NCI-H226 (cell line): ENCODE measurements around the gene SHANK1.
"Not testable (repeated sequence)": the region's sequence is repeated elsewhere in the genome, so short reads cannot be mapped to it uniquely, and the experiment has no call there.

ENCODE experiments used
- DNase-seq: peaks from one replicate; pipeline ENCODE4 v3.0.0-alpha.2; 2015

Gene SHANK1

GRCh38 chr19:50719566-50719965 lies at the start of gene SHANK1:
SHANK1 (minus strand) TSS chr19:50719802; CDS start chr19:50716919, 2,883 bp downstream.
- DNase-seq, result no peak

GRCh38 chr19:50768277-50768676 lies 48.7 kb upstream of the SHANK1 start:
- DNase-seq, result no peak

GRCh38 chr19:50767263-50767662 lies 47.7 kb upstream of the SHANK1 start:
- DNase-seq, result peak; percentile 41

GRCh38 chr19:50766746-50767145 lies 47.1 kb upstream of the SHANK1 start:
- not testable (repeated sequence) for DNase-seq

- no peak for DNase-seq
Measured at GRCh38 chr19:50764409-50764808, 44.8 kb upstream of the SHANK1 start.

- not testable (repeated sequence) for DNase-seq
Measured at GRCh38 chr19:50763521-50763920, 43.9 kb upstream of the SHANK1 start.

- not testable (repeated sequence) for DNase-seq
Measured at GRCh38 chr19:50761501-50761900, 41.9 kb upstream of the SHANK1 start.

- no peak for DNase-seq
Measured at GRCh38 chr19:50759886-50760285, 40.3 kb upstream of the SHANK1 start.

GRCh38 chr19:50759076-50759475 lies 39.5 kb upstream of the SHANK1 start:
- DNase-seq, result not testable (repeated sequence)

GRCh38 chr19:50757624-50758023 lies 38.0 kb upstream of the SHANK1 start:
- DNase-seq, result not testable (repeated sequence)

- DNase-seq, result not testable (repeated sequence)
Measured at GRCh38 chr19:50756244-50756643, 36.6 kb upstream of the SHANK1 start.

GRCh38 chr19:50753879-50754278 lies 34.3 kb upstream of the SHANK1 start:
- DNase-seq, result no peak

- no peak for DNase-seq
Measured at GRCh38 chr19:50750010-50750409, 30.4 kb upstream of the SHANK1 start.

GRCh38 chr19:50749490-50749889 lies 29.9 kb upstream of the SHANK1 start:
- no peak for DNase-seq

GRCh38 chr19:50747141-50747540 lies 27.5 kb upstream of the SHANK1 start:
- DNase-seq, result not testable (repeated sequence)

GRCh38 chr19:50745221-50745620 lies 25.6 kb upstream of the SHANK1 start:
- no peak for DNase-seq

- no peak for DNase-seq
Measured at GRCh38 chr19:50743537-50743936, 23.9 kb upstream of the SHANK1 start.

- peak; percentile 12 for DNase-seq
Measured at GRCh38 chr19:50741179-50741933, 21.8 kb upstream of the SHANK1 start.

- DNase-seq, result no peak
Measured at GRCh38 chr19:50739914-50740426, 20.4 kb upstream of the SHANK1 start.

- DNase-seq, result no peak
Measured at GRCh38 chr19:50739132-50739913, 19.7 kb upstream of the SHANK1 start.

GRCh38 chr19:50736338-50736737 lies 16.7 kb upstream of the SHANK1 start:
- no peak for DNase-seq

- no peak for DNase-seq
Measured at GRCh38 chr19:50735869-50736268, 16.3 kb upstream of the SHANK1 start.

GRCh38 chr19:50729894-50730293 lies 10.3 kb upstream of the SHANK1 start:
- no peak for DNase-seq
